Vagina (tissue), 2 donors: Measurements from ENCODE around the gene SRRM2.

Source experiments
- POLR2A ChIP-seq, 2 donors: fragments of 450-650 bp; IDR thresholded peaks; one replicate each; pipeline ENCODE4 v1.6.1; 2017; ENCODE audit warnings: antibody characterized with exemption in 2 of 2, mild to moderate bottlenecking in 2 of 2, moderate library complexity in 2 of 2
- POLR2AphosphoS5 ChIP-seq, 2 donors: sonication (generic); formaldehyde crosslinking; IDR thresholded peaks; one replicate each; pipeline ENCODE4 v1.9.0; 2017; ENCODE audit warnings: antibody characterized with exemption in 2 of 2, mild to moderate bottlenecking in 2 of 2, low read depth in 1 of 2; ENCODE audit not compliant: insufficient read depth in 1 of 2
- TF ChIP-seq, protein P1 (sequence below), 3 experiments: fragments of 450-650 bp in 2 of 3; fragments of 200-600 bp in 1 of 3; sonication (generic) in 1 of 3; IDR thresholded peaks; one replicate each; pipeline ENCODE4 v1.5.1; 2017 to 2019; ENCODE audit warnings: antibody characterized with exemption in 3 of 3, mild to moderate bottlenecking in 2 of 3, moderate library complexity in 2 of 3

DNA sequence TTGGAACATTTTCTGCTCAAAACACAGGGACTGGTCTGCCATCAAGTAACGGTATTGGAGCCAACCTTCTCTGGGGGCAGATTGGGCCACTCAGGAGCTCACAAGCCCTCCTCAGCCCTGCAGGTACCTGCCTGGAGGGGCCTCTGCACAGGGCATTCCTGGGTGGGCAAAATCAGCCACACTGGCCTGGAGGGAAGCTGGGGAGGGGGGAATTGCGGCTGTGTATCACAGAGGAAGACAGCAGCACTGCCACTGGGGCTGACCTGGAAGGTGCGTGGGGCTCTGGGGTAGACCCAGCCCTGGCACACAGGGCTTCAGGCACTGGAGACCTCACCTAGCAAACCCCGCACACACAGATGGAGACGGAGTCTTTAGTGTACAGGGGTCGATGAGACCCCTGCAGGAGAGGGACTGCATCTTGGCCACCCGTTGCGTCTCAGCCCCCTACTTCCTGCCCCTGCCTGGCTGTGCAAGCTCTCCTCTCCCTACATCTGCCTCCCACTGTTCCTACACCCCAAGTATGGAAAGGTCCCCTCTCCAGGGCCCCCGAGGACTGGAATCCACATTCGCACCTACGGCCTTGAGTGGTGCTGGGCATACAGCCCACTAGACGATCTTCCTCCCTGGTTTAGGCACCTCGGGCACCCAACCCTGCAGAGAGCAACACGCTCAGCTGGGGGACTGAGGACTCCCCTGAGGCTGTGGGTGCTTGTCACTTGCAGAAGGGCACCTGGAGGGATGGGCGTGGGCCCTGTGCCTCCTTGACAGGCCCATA, 7.1 kb upstream of the SRRM2 start:
- TF ChIP-seq, protein P1, sequence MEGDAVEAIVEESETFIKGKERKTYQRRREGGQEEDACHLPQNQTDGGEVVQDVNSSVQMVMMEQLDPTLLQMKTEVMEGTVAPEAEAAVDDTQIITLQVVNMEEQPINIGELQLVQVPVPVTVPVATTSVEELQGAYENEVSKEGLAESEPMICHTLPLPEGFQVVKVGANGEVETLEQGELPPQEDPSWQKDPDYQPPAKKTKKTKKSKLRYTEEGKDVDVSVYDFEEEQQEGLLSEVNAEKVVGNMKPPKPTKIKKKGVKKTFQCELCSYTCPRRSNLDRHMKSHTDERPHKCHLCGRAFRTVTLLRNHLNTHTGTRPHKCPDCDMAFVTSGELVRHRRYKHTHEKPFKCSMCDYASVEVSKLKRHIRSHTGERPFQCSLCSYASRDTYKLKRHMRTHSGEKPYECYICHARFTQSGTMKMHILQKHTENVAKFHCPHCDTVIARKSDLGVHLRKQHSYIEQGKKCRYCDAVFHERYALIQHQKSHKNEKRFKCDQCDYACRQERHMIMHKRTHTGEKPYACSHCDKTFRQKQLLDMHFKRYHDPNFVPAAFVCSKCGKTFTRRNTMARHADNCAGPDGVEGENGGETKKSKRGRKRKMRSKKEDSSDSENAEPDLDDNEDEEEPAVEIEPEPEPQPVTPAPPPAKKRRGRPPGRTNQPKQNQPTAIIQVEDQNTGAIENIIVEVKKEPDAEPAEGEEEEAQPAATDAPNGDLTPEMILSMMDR (IDR thresholded peaks at IDR 0.05) = no peak
- no peak for TF ChIP-seq POLR2A (IDR thresholded peaks at IDR 0.05)
- TF ChIP-seq POLR2AphosphoS5 (IDR thresholded peaks at IDR 0.05; ENCODE audit: insufficient read depth in 1 of 2, low read depth in 1 of 2) = no peak
